ENCODE results near the gene CDK19.

Gene CDK19

GRCh38 chr6:110621061-110621460, 194.2 kb downstream of the CDK19 start:
- Histone ChIP-seq H3K9me2 (replicated peaks; ENCODE audit: insufficient read depth, low read length) (no peaks in the 10 kb centered on the region), H3K9me3 (replicated peaks; ENCODE audit: insufficient read depth, low read length) (no peaks in the 10 kb centered on the region), H3K79me2 (ENCODE audit: low read length) (no peaks in the 10 kb centered on the region), H4K20me1 (ENCODE audit: insufficient read depth, low read length) (no peaks in the 10 kb centered on the region), H3K4me3 (ENCODE audit: low read length) (no peak overlapping the region), H3K27me3 (replicated peaks; ENCODE audit: insufficient read depth, low read length) (no peaks in the 10 kb centered on the region), H2AFZ (ENCODE audit: low read length) (no peak overlapping the region), H3K9ac (ENCODE audit: low read length) (no peak overlapping the region), H3F3A (ENCODE audit: insufficient read depth, low read length) (no peaks in the 10 kb centered on the region), H3K4me2 (ENCODE audit: low read depth, low read length) (no peak overlapping the region), H3K36me3 (replicated peaks; ENCODE audit: insufficient read depth, low read length) (no peaks in the 10 kb centered on the region), H3K4me1 (ENCODE audit: low read length) (0 out of 2 replicates have a peak, but pooled peaks cover 3% of the 10 kb centered on the region), H3K27ac (ENCODE audit: low read length) (no peak overlapping the region)
- no peak for DNase-seq
- TF ChIP-seq EZH2phosphoT487 (IDR thresholded peaks at IDR 0.05; ENCODE audit: low read length): no peak
- no peak for TF ChIP-seq CTCF (IDR thresholded peaks at IDR 0.05; ENCODE audit: low read length)
- TF ChIP-seq EZH2 (optimal IDR thresholded peaks at IDR 0.05; ENCODE audit: low read depth, low read length): no peak

GRCh38 chr6:110620065-110620464, 195.2 kb downstream of the CDK19 start:
- H3K36me3 ChIP-seq (replicated peaks; ENCODE audit: insufficient read depth, low read length): no peaks in the 10 kb centered on the region
- TF ChIP-seq CTCF (IDR thresholded peaks at IDR 0.05; ENCODE audit: low read length): no peak
- no peak for TF ChIP-seq EZH2 (optimal IDR thresholded peaks at IDR 0.05; ENCODE audit: low read depth, low read length)
- no peak for TF ChIP-seq EZH2phosphoT487 (IDR thresholded peaks at IDR 0.05; ENCODE audit: low read length)

GRCh38 chr6:110619275-110619908, 195.9 kb downstream of the CDK19 start:
- Histone ChIP-seq H4K20me1 (ENCODE audit: insufficient read depth, low read length) (no peaks in the 10 kb centered on the region), H3K9me2 (replicated peaks; ENCODE audit: insufficient read depth, low read length) (no peaks in the 10 kb centered on the region), H3K9ac (ENCODE audit: low read length) (no peak overlapping the region), H3K4me3 (ENCODE audit: low read length) (no peak overlapping the region), H3K4me2 (ENCODE audit: low read depth, low read length) (no peak overlapping the region), H2AFZ (ENCODE audit: low read length) (no peak overlapping the region), H3K36me3 (replicated peaks; ENCODE audit: insufficient read depth, low read length) (no peaks in the 10 kb centered on the region), H3K79me2 (ENCODE audit: low read length) (no peaks in the 10 kb centered on the region), H3F3A (ENCODE audit: insufficient read depth, low read length) (no peaks in the 10 kb centered on the region), H3K27me3 (replicated peaks; ENCODE audit: insufficient read depth, low read length) (no peaks in the 10 kb centered on the region), H3K9me3 (replicated peaks; ENCODE audit: insufficient read depth, low read length) (no peaks in the 10 kb centered on the region), H3K27ac (ENCODE audit: low read length) (no peak overlapping the region), H3K4me1 (ENCODE audit: low read length) (0 out of 2 replicates have a peak, but pooled peaks cover 3% of the 10 kb centered on the region)
- no peak for DNase-seq
- TF ChIP-seq EZH2 (optimal IDR thresholded peaks at IDR 0.05; ENCODE audit: low read depth, low read length) (no peak), CTCF (IDR thresholded peaks at IDR 0.05; ENCODE audit: low read length) (no peak)

More at GRCh38 chr6:110620065-110620464, 195.2 kb downstream of the CDK19 start:
- no peaks in the 10 kb centered on the region for H3K27me3 ChIP-seq (replicated peaks; ENCODE audit: insufficient read depth, low read length)
- no peaks in the 10 kb centered on the region for H4K20me1 ChIP-seq (ENCODE audit: insufficient read depth, low read length)
- no peak overlapping the region for H3K4me3 ChIP-seq (ENCODE audit: low read length)
- H3K9me2 ChIP-seq (replicated peaks; ENCODE audit: insufficient read depth, low read length): no peaks in the 10 kb centered on the region
- no peak for DNase-seq
- H3F3A ChIP-seq (ENCODE audit: insufficient read depth, low read length): no peaks in the 10 kb centered on the region
- no peak overlapping the region for H3K4me2 ChIP-seq (ENCODE audit: low read depth, low read length)
- no peaks in the 10 kb centered on the region for H3K9me3 ChIP-seq (replicated peaks; ENCODE audit: insufficient read depth, low read length)
- no peak overlapping the region for H3K27ac ChIP-seq (ENCODE audit: low read length)
- no peaks in the 10 kb centered on the region for H3K79me2 ChIP-seq (ENCODE audit: low read length)
- H3K9ac ChIP-seq (ENCODE audit: low read length): no peak overlapping the region
- 0 out of 2 replicates have a peak, but pooled peaks cover 3% of the 10 kb centered on the region for H3K4me1 ChIP-seq (ENCODE audit: low read length)
- no peak overlapping the region for H2AFZ ChIP-seq (ENCODE audit: low read length)

All from MM.1S (cell line).